ENCODE results near the gene FAM234A.
A peak's percentile ranks its signal among the peaks of the same experiment; 100 is the strongest.

FAM234A gene

DNA sequence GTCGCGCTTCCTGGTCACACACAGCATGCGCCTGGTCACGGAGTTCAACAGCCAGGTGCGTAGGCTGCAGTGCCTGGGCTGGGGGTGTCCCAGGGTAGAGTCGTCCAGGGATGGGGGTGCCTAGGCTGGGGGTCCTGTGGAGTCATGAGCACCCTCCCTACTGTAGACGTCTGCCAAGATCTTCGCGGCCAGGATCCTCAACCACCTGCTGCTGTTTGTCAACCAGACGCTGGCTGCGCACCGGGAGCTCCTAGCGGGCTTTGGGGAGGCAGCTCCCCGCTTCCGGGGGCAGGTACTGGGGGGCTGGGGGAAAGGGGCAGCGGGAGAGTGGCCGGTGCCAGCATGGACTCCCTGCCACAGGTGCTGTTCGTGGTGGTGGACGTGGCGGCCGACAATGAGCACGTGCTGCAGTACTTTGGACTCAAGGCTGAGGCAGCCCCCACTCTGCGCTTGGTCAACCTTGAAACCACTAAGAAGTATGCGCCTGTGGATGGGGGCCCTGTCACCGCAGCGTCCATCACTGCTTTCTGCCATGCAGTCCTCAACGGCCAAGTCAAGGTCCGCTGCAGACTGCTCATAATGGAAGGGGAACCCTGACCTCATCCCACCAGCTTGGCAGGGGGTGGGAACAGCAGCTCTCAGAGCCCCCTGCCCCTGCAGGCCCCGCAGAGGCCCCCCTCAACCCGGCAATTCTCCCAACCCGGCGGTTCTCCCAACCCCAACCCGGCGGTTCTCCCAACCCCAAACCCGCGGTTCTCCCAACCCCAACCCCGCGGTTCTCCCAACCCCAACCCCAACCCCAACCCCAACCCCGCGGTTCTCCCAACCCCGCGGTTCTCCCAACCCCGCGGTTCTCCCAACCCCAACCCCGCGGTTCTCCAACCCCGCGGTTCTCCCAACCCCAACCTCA is 50.8 kb downstream of the FAM234A start:
- in situ Hi-C loops (cut with HindIII; ENCODE audit: low sequenced_read_pairs), result loop anchor here (5.0 kb wide), 1 partner anchor 38 kb away; no protein-coding TSS in a partner anchor
- TF ChIP-seq, protein P1, sequence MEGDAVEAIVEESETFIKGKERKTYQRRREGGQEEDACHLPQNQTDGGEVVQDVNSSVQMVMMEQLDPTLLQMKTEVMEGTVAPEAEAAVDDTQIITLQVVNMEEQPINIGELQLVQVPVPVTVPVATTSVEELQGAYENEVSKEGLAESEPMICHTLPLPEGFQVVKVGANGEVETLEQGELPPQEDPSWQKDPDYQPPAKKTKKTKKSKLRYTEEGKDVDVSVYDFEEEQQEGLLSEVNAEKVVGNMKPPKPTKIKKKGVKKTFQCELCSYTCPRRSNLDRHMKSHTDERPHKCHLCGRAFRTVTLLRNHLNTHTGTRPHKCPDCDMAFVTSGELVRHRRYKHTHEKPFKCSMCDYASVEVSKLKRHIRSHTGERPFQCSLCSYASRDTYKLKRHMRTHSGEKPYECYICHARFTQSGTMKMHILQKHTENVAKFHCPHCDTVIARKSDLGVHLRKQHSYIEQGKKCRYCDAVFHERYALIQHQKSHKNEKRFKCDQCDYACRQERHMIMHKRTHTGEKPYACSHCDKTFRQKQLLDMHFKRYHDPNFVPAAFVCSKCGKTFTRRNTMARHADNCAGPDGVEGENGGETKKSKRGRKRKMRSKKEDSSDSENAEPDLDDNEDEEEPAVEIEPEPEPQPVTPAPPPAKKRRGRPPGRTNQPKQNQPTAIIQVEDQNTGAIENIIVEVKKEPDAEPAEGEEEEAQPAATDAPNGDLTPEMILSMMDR (IDR thresholded peaks at IDR 0.05; ENCODE audit: low read depth, low read length, missing control alignments), result no peak
- H3K4me3 ChIP-seq (ENCODE audit: low read depth, low read length), result no peak overlapping the region
- no peak for DNase-seq (ENCODE audit: low read depth)

DNA sequence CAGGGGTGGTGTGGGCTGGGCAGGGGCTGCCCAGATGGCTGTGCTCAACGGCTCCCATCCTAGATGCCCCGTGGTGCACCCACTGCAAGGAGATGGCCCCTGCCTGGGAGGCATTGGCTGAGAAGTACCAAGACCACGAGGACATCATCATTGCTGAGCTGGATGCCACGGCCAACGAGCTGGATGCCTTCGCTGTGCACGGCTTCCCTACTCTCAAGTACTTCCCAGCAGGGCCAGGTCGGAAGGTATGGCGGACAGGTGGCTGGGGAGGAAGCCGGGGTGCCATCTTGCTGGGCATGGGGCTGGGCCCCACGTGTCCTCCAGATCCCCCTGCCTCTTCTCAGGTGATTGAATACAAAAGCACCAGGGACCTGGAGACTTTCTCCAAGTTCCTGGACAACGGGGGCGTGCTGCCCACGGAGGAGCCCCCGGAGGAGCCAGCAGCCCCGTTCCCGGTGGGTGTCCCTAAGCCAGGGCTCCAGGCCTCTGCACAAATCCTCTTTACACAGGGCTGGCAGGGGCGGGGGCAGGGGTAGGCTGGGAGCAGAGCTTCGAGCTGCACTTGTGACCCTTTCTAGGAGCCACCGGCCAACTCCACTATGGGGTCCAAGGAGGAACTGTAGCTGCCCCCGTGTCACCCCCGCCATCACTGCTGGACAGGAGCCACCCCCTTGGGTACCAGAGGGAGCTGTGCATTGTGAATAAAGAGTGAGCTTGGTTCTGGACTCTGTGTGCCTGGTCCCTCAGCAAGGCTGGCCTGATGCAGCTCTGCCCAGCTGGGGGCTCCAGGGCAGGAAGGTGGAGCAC is 52.1 kb downstream of the FAM234A start:
- H3K4me3 ChIP-seq (ENCODE audit: low read depth, low read length), result no peak overlapping the region
- DNase-seq (ENCODE audit: low read depth), result no peak
- TF ChIP-seq, protein P1 (IDR thresholded peaks at IDR 0.05; ENCODE audit: low read depth, low read length, missing control alignments), result no peak
- in situ Hi-C loops (cut with HindIII; ENCODE audit: low sequenced_read_pairs), result loop anchor here (5.0 kb wide), 1 partner anchor 39 kb away; no protein-coding TSS in a partner anchor

DNA sequence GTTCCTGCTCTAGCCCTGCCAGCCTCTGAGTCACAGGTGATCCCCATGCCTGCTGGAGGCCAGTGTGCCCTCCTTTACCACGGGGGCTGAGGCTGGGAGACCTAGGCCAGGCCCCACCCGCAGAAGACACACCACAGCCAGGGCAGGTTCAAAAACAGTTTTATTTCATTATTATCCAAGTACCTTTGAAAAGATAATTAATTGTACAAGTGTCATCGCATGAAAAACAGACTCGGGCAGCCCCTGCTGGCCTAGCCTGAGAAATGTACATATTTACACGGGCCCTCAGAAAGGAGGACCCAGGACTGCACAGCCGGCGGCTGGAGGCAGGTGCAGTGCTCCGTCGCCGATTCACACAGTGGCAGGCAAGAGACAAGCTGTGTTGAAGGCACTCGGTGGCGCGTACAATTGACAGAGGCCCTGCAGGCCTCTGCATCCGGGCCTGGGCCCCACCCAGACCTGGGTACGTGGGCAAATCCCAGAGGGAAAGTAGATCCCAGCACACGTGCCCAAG is 52.7 kb downstream of the FAM234A start:
- no peak overlapping the region for H3K4me3 ChIP-seq (ENCODE audit: low read depth, low read length)
- no peak for DNase-seq (ENCODE audit: low read depth)
- TF ChIP-seq, protein P1 (IDR thresholded peaks at IDR 0.05; ENCODE audit: low read depth, low read length, missing control alignments), result peak; percentile 17
- in situ Hi-C loops (cut with HindIII; ENCODE audit: low sequenced_read_pairs), result loop anchor here (5.0 kb wide), 1 partner anchor 40 kb away; no protein-coding TSS in a partner anchor

DNA sequence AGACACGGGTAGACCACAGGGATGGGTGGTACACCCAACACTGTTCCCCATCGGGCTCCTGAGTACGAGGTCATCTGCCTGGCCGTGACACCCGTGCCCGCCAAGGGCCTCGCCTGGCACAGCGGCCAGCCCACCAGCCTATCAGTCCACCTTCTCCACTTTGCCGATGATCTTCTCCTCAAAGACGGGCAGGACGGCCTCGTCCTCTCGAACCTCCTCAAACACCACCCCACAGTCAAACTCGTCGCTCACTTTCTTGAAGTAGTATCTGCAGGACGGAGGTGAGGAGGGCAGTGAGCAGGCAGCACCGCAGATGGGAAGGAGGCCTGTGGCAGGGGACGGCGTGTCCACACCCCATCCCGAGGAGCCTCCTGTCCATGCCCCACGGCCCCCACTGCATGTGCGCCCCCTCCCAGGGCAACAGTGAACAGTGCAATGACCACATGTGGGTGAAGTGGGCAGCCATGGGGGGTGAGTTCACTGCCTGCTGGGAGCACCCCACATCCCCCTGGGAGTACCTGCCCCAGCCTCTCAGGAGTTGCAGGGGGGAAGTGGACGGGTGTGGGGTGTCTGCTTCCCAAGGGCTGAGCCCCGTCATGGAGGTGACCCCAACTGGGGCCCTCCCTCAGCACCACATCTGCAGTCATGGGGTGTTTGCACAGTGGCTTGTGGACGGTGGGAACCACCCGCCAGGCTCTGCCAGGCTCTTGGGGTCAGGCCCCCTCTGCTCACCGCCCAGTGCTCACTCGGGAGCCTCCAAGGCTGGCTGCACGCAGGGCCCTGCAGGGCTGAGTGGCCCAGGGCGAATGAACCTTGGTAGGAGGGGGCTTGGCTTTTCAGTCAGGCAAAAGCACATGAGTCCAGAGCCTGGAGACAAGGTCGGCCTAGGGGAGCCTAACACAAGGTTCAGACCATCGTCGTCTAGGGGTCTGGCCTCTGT is 53.6 kb downstream of the FAM234A start:
- no peak overlapping the region for H3K4me3 ChIP-seq (ENCODE audit: low read depth, low read length)
- in situ Hi-C loops (cut with HindIII; ENCODE audit: low sequenced_read_pairs), result loop anchor here (5.0 kb wide), 1 partner anchor 41 kb away; no protein-coding TSS in a partner anchor
- no peak for DNase-seq (ENCODE audit: low read depth)
- TF ChIP-seq, protein P1 (IDR thresholded peaks at IDR 0.05; ENCODE audit: low read depth, low read length, missing control alignments), result no peak

DNA sequence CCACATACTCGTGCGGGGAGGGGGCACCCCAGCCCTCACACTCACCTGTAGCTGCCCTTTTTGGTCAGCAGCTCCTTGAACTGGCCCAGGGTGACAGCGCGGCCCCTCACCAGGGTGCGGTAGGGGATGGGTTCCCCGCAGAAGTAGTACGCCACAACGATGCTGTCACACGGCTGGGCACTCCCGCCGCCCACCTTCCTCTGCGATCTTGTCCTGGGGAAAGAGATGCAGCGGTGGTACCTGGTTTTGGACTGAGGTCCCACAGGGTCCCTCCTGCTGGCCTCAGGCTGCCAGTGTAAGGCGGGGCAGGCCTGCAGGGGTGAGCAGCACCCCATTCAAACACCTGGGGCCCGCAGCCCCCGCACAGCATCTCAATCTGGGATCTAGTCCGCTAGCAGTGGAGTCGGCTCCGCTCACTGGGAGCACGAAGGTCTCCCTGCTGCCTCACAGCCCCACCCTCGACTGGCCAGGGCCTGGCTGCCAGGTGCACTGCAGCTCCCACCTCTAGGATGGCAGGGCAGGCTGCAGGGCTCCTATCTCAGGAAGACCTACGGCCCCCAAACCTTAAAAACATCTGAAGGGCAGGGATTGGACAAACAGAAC is 54.9 kb downstream of the FAM234A start:
- TF ChIP-seq, protein P1 (IDR thresholded peaks at IDR 0.05; ENCODE audit: low read depth, low read length, missing control alignments), result no peak
- H3K4me3 ChIP-seq (ENCODE audit: low read depth, low read length), result no peak overlapping the region
- in situ Hi-C loops (cut with HindIII; ENCODE audit: low sequenced_read_pairs), result loop anchor here (5.0 kb wide), 1 partner anchor 42 kb away; no protein-coding TSS in a partner anchor
- DNase-seq (ENCODE audit: low read depth), result no peak
